Esophagus squamous epithelium (tissue), 4 donors: ENCODE data around the gene ATP23.

Experiments used
- POLR2A ChIP-seq, 4 donors: fragments of 450-650 bp; IDR thresholded peaks; one replicate each; pipeline ENCODE4 v1.6.1; 2017; ENCODE audit warnings: antibody characterized with exemption in 4 of 4, mild to moderate bottlenecking in 4 of 4, moderate library complexity in 3 of 4
- TF ChIP-seq, protein P1 (sequence below), 6 experiments: fragments of 450-650 bp in 4 of 6; fragments of 200-600 bp in 2 of 6; sonication (generic) in 2 of 6; IDR thresholded peaks; one replicate each; pipeline ENCODE4 v1.5.1; 2016 to 2019; ENCODE audit warnings: antibody characterized with exemption in 6 of 6, mild to moderate bottlenecking in 4 of 6, moderate library complexity in 4 of 6

DNA sequence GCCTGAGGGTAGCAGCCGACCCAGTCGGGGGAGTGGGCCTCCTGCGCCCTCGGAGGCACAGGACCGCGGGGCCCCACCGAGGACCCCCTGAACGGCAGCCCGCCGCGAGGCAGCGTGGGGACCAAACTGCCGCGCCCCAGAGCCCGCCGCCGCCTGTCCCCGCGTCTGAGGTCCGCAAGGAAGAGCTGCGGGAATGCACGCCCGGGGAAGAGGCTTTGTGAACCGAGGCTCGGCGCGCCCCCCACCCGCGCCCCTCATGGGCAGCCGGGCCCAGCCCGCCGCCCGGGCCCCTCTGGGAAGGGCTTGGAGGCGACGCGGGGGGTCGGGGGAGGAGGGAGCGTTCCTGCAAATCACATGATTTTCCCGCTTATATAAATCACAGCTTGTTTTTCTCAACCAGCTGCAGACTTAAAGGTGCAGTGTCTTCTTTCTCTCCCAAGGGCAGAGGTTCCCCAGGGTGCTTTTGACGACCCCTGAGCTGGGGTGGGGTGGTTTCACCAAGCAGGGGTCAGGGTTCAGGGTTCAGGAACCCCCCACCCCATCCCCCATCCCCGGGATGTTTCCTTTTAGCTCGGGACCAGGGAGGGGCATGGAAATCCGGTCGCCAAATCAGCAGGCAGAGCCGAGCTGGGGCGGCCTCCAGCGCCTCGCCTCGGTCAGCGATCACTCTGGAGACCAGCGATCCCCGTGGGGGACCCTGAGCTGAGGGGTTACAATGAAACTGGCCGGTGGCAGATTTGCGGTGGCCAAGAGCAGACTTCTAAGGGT, 44.7 kb upstream of the ATP23 start:
- TF ChIP-seq, protein P1, sequence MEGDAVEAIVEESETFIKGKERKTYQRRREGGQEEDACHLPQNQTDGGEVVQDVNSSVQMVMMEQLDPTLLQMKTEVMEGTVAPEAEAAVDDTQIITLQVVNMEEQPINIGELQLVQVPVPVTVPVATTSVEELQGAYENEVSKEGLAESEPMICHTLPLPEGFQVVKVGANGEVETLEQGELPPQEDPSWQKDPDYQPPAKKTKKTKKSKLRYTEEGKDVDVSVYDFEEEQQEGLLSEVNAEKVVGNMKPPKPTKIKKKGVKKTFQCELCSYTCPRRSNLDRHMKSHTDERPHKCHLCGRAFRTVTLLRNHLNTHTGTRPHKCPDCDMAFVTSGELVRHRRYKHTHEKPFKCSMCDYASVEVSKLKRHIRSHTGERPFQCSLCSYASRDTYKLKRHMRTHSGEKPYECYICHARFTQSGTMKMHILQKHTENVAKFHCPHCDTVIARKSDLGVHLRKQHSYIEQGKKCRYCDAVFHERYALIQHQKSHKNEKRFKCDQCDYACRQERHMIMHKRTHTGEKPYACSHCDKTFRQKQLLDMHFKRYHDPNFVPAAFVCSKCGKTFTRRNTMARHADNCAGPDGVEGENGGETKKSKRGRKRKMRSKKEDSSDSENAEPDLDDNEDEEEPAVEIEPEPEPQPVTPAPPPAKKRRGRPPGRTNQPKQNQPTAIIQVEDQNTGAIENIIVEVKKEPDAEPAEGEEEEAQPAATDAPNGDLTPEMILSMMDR (IDR thresholded peaks at IDR 0.05): peak in 5 of 6 experiments; percentile 10 to 40 (median 33)
- peak in 2 of 4 donors; percentile 61 to 72 for TF ChIP-seq POLR2A (IDR thresholded peaks at IDR 0.05)
